ENCODE results near the gene ARL15.

ARL15 gene

DNA sequence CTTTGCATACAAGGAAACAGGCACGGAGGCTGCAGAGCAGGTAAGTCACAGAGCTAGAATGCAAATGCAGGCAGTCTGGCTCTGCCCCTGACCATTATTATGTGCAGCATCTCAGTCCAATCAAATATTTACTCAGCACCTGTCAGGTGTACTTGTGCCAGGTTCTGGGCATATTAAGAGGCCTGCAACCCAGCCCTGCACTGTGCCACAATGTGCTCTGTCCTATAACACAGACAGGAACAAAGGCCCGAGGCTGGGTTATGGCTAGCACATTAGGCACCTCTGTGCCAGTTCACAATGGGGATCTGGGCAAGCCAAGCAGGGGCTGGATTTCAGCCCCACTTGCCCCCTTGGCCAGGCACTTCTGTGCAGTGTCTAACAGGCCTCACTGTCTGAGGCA, 14.0 kb downstream of the ARL15 start:
- TF ChIP-seq, protein P1, sequence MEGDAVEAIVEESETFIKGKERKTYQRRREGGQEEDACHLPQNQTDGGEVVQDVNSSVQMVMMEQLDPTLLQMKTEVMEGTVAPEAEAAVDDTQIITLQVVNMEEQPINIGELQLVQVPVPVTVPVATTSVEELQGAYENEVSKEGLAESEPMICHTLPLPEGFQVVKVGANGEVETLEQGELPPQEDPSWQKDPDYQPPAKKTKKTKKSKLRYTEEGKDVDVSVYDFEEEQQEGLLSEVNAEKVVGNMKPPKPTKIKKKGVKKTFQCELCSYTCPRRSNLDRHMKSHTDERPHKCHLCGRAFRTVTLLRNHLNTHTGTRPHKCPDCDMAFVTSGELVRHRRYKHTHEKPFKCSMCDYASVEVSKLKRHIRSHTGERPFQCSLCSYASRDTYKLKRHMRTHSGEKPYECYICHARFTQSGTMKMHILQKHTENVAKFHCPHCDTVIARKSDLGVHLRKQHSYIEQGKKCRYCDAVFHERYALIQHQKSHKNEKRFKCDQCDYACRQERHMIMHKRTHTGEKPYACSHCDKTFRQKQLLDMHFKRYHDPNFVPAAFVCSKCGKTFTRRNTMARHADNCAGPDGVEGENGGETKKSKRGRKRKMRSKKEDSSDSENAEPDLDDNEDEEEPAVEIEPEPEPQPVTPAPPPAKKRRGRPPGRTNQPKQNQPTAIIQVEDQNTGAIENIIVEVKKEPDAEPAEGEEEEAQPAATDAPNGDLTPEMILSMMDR (IDR thresholded peaks at IDR 0.05; ENCODE audit: insufficient read depth, low read depth, low read length, missing control alignments): no peak
- H3K4me3 ChIP-seq (ENCODE audit: low read length): no peak overlapping the region
- DNase-seq (ENCODE audit: low read depth): no peak

DNA sequence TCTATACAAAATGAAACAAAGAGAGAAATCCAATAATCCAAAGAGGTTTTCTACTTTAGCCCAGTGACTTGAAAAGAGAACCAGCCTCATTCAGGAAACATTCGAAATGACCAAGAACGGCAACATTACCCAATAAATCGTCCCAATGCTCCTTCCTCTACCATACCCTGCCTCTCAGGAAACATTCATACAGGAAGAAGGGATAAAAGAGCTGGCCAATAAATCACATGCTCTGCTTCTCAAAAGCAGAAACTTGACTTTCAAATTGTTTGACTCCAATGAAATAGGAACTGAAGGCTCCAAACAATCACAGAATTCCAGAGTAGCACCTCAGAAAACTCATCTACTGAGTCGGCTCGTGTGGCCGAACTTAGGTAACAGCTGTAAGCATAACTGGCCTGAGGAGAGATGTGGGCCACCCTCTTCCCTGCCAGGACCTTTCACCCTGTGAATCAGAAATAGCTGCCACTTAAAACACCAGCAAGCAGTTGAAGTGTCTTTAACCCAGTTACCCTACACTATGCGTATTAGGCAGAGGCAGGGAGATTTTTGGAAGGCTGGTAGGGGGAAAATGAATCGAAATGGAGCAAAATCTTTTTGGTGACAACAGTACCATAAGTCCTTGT, 14.6 kb downstream of the ARL15 start:
- DNase-seq (ENCODE audit: low read depth): no peak
- no peak overlapping the region for H3K4me3 ChIP-seq (ENCODE audit: low read length)
- TF ChIP-seq, protein P1 (IDR thresholded peaks at IDR 0.05; ENCODE audit: insufficient read depth, low read depth, low read length, missing control alignments): no peak

DNA sequence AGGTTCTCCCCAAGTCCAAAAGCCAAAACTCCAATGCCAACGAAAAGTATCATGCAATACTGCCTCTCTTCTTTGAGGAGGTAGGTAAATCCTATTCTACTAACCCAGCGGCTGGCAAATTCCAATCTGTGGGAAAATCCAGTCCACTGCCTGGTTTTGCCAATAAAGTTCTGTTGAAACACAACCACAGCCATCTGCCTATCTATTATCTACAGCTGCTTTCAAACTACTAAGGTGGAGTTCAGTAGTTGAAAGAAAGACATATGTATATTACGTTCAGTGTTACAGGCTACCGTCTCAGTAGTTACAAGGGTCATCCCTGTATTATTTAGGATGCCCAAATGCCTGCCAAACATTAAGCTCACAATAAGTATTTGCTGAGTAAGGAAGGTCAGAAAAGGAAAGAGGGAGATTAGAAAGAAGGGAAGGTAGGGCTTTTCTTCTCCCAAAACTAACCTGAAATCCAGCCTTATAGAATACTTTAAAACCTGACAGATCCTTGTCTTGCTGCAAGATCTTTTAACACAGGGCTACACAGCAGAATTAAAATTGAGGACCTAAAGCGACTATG, 16.2 kb downstream of the ARL15 start:
- no peak overlapping the region for H3K4me3 ChIP-seq (ENCODE audit: low read length)
- TF ChIP-seq, protein P1 (IDR thresholded peaks at IDR 0.05; ENCODE audit: insufficient read depth, low read depth, low read length, missing control alignments): no peak
- DNase-seq (ENCODE audit: low read depth): no peak

DNA sequence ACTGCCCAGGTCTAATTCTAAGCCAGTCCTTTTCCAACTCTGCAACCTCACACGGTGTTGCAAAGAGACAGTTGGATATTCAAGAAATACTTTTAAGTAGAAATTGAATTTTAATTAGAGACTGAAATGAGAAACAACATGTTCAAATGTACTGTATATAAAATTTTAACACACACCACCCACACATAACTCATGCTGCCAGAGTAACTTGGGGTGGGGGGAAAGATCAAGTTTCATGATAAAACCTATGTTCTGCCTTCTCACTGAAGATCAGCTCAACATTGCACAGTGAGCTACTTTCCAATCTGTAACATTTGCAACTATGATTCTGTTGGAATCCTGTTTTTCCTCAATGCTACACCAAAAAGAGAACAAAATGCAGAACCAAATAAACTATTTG, 17.5 kb downstream of the ARL15 start:
- no peak for DNase-seq (ENCODE audit: low read depth)
- H3K4me3 ChIP-seq (ENCODE audit: low read length): no peak overlapping the region
- TF ChIP-seq, protein P1 (IDR thresholded peaks at IDR 0.05; ENCODE audit: insufficient read depth, low read depth, low read length, missing control alignments): no peak

DNA sequence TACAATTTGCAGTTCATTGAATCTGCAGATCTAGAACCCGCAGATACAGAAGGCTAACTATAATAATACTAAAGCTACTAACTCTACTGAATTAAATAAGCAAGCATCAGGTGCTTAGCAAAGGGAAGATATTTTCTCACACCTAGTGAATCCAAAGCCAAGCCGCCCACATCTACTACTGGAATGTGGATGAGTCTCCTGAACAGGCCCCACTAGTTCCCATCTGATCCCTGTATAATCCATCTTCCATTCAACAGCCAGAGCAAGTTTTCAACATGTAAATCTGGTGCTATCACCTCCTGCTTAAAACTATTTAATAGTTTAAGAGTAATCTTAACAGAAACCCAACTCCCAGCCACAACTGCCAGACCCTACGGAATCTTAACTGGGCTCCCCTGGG, 18.9 kb downstream of the ARL15 start:
- peak; percentile 62 for DNase-seq (ENCODE audit: low read depth)
- TF ChIP-seq, protein P1 (IDR thresholded peaks at IDR 0.05; ENCODE audit: insufficient read depth, low read depth, low read length, missing control alignments): no peak

DNA sequence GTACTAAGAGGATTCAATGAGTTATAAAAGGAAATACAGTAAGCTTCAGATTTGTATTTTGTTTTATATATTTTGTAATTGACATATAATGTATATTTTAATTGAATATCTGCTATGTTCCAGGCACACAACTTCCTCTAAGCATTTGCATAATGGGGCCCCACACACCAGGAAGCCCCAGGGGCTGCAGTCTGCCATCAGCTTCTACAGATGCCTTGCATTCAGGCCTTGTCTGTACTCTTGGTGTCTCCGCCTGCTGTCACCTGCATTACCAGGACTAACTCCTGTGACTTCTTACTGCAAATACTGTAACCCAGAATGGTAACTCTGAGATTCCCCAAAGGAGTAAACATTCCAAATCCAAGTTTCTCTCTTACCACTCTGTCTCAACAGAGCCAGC, 20.6 kb downstream of the ARL15 start:
- TF ChIP-seq, protein P1 (IDR thresholded peaks at IDR 0.05; ENCODE audit: insufficient read depth, low read depth, low read length, missing control alignments): no peak
- no peak for DNase-seq (ENCODE audit: low read depth)
- H3K4me3 ChIP-seq (ENCODE audit: low read length): no peak overlapping the region

More for the DNA sequence above, 18.9 kb downstream of the ARL15 start:
- no peak overlapping the region for H3K4me3 ChIP-seq (ENCODE audit: low read length)
